Cortex of kidney (tissue), 1 donor: ENCODE measurements around the gene IFIT5.
"Not testable (repeated sequence)": the region's sequence is repeated elsewhere in the genome, so short reads cannot be mapped to it uniquely, and the experiment has no call there.

Experiments
- DNase-seq: peaks from one replicate; lab custom pipeline; 2025; lab: John Stamatoyannopoulos, UW

The IFIT5 gene

DNA sequence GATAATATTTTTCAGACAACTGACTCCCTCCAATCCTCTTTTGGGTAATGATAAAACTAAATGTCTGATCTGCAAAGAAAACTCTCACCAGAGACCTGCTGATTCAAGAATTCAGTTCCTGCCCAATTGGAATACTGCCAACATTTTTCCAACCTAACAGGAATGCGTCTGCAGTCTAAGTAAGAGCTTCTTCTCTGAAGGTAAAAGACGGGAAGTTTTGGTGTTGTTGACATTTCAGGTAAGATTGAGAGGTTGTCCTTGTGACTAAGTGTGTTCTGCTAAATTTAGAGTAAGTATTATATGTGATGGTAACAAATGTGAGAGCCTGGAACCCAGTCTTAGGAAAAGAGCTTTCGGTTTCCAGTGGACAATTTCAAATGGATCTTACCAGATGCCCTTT, 17.6 kb downstream of the IFIT5 start:
- no peak for DNase-seq

- no peak for DNase-seq
Observed at GRCh38 chr10:89438525-89438924, 24.2 kb downstream of the IFIT5 start.

- DNase-seq, result no peak
Observed at GRCh38 chr10:89440226-89441009, 26.1 kb downstream of the IFIT5 start.

- DNase-seq, result no peak
Observed at GRCh38 chr10:89442289-89442688, 27.9 kb downstream of the IFIT5 start.

DNA sequence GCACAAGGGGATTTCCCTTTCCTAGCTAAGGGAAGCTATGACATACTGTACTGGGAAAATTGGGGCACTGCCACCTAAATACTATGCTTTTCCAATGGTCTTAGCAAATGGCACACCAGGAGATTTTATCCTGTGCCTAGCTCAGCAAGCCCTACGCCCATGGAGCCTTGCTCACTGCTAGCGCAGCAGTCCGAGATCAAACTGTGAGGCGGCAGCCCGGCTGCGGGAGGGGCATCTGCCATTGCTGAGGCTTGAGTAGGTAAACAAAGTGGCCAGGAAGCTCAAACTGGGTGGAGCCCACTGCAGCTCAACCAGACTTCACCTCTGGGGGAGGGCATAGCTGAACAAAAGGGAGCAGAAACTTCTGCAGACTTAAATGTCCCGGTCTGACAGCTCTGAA, 30.5 kb downstream of the IFIT5 start:
- not testable (repeated sequence) for DNase-seq

DNA sequence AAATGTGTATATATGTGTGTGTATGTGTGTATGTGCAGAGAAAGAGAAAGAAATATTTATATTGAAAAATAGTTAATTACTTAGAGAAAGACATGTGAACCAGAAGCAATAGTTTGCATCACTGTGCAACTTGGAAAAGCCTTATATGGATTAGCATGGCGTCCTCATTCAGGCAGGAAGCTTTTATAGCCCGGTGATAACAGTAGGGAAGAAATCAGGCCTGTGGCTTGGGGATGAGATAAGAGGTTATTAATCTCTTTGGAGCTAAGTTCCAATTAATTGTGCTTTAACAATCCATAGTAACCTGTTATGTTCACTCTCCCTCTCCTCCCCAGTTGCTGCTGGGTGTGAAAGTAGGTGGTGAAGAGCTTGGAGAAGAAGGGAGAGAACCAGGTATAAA, 36.5 kb downstream of the IFIT5 start:
- no peak for DNase-seq

- DNase-seq, result no peak
Observed at GRCh38 chr10:89452193-89452592, 37.8 kb downstream of the IFIT5 start.

DNA sequence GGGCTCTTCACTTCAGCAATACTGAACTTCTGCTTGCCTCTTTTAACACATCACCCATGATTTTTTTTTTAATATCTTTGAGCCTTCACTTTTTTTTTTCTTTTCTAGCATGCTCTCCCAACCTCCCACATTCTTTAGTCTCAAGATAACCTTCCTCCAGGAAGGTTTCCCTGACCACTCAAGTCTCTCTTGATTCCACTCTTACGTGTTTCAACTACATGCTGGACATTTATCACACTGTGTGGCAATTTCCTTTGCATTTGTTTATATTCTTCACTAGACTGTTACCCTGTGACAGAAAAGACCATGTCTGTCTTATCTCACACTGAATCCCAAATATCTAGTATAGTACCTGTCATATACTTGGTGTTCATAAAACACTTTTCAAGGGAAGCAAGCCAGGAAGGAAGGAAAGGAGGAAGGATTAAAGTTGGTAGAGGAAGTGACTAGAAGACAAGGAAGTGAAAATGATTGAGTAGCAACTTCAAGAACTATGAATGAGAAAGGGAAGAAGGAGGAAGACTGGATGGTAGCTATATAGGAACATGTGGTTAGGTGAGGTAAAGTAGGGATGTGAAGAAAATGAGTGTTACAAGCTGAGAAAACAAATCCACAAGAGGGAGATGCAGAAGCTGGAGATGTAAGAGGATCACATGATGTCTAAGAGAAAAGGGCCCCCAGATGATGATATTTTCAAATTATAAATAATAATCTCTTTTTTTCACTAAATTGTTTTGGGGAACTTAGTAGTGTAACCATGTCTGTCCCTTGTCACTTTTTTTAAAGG, 40.4 kb downstream of the IFIT5 start:
- DNase-seq, result no peak

DNA sequence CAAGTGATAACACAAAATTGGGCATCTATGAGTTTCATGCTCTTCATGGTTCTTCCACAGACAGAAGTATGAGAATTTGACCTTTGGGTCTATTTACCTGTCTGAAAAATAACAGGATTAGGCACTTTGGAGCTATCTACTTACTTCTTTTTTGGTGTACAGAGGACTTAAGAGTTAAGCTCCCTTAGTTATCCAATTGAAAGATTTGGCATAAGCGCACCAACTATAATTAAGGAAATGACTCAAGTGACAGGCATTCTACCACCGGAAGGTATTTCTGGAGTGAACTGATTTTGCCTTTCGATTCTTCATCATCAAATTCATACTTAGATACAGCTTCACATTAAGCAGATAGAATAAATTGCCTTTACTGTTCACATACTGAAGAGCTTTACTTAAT, 43.9 kb downstream of the IFIT5 start:
- no peak for DNase-seq

GRCh38 chr10:89458784-89459183, 44.4 kb downstream of the IFIT5 start:
- no peak for DNase-seq

DNA sequence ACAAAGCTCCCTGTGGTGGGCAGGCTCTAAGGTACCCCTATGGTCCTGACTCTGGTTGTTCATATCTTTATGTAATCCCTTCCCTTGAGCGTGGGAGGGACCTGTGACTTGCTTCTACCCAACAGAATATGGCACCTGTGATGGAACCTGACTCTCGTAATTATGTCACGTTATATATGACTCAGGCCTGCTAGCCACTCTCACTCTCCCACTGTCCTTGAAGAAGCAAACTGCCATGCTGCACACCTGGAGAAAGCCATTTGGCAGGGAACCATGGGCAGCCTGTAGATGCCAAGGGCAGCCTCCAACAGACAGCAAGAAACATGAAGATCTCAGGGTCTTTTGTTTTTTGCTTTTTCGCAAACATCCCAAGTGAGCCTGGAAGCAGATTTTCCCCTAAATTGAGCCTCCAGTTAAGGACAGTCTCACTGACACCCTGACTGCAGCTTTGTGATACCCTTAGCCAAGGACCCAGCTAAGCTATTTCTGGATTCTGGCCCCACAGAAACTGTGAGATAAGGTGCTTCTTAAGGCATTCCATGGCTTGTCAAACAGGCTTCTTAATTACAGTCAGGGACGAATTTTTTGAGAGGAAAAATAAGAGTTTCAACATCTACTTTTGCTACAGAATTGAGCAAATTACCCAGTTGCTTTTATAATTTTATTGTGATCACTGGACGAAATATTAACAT, 49.6 kb downstream of the IFIT5 start:
- DNase-seq, result no peak

DNA sequence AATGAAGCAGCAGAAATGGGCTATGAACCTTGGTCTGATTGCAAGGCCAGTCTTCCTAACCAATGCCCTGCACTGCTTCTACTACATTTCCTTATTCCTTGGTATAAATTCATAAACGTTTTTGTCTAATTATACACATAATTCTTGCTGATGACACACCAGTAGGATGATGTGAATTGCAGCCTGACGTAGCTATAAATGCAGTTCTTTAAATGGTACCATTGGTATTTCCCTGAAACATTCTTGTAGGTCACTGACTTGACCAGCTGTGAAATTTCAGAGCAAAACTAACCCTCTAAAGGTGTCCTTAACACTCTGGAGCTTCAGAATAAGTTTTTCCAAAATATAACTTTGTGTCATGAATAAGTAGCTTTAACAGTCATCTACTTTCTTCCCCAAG, 50.8 kb downstream of the IFIT5 start:
- DNase-seq, result no peak

DNA sequence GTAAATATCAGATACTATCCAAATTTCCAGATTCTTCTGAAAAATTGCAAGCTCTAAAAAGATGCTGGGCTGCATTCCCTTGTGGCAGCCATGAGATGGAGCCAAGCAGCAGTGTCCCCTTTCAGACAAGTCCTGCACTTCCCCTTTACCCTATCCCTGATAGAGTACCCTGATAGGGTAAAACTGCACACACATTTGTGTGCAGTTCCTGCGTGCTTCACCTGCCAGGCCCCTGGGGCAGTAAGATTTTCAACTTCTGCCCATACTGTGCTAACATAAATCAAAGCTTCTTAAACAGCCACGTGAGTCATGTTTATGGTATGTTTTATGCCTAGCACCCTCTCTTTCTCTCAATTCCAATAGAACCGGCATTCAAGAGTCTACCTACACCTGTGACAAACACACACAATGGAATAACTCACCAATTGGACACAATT, 52.2 kb downstream of the IFIT5 start:
- no peak for DNase-seq

DNA sequence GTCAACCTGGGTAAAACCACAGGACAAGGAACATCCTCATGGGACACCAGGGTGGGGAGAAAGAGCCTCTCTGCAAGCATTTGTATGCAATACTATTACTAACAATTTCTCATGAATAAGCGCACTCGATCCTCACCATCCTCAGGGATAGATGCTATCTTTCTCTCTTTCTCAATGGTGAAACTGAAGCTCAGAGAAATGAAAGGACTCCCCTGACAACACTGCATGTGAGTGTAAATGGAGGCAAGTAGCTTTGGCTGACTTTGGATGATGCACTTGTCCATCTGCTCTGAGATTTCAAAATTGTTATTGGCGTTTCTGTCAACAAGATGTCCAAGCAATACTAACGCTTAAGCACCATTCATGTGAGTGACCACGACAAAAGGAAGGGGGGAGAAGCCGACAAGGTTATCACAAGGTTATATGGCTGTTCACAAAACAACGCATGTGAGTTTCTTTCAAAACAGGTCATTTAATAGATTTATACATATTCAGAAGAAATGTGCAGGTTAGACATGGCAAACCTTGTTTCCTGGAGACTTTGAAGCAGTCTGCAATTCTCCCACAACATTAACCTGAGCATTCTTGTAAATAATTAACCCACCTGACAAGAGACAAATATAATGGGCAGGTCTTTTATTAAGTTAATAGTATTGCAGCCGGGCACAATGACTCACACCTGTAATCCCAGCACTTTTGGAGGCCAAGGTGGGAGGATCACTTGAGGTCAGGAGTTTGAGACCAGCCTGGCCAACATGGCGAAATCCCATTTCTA, 54.0 kb downstream of the IFIT5 start:
- no peak for DNase-seq

DNA sequence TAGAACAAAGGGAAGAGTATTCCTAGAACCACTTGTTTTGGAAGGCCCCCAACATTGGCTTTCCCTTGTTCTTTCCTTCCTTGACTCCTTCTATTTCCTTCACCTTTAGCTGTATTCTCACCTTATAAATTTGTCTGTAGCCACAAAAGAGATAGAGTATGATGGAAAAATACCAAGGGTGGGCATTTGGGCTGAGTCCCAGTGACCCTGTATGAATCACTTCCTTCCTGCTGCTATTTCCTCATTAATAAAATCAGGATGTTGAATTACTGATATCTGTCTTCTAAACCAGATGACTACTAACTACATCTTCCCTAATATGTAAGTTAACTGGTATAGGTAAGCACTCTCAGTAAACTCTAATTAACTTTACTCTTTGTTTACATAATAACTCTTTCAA, 55.1 kb downstream of the IFIT5 start:
- DNase-seq, result no peak
